ENCODE measurements around the gene PCDH9. TPM values are rescaled to one million over a fixed set of nuclear protein-coding genes. Genes with fewer than 3 reads are reported as not detected.

The PCDH9 gene
- total RNA-seq, 1 experiment from 2014 or later = 10.1 TPM

GRCh38 chr13:66879988-66880387, 350.1 kb downstream of the PCDH9 start:
- ChIA-PET POLR2A (no interaction called here), CTCF (interaction anchor here (0.5 to 0.8 kb wide), 2 partner anchors 56 to 1923 kb away, joined by 3 to 5 read pairs; no protein-coding TSS in a partner anchor)
- Mint-ChIP-seq H3K4me3 (ENCODE audit: unreplicated experiment) (no peak overlapping the region), H3K9me3 (ENCODE audit: unreplicated experiment) (no peaks in the 10 kb centered on the region), H3K27me3 (ENCODE audit: insufficient read depth, unreplicated experiment) (no peaks in the 10 kb centered on the region), H3K36me3 (ENCODE audit: insufficient read depth, unreplicated experiment) (no peaks in the 10 kb centered on the region), H3K4me1 (ENCODE audit: insufficient read depth, unreplicated experiment) (no peaks in the 10 kb centered on the region), H3K27ac (ENCODE audit: low read depth, unreplicated experiment) (no peak overlapping the region)
- no peak for TF ChIP-seq CTCF (IDR thresholded peaks at IDR 0.05; ENCODE audit: unreplicated experiment)
- no TSS peak for BruUV-seq (replicated peaks)
- DNase-seq (ENCODE audit: unreplicated experiment) = no peak
- intact Hi-C loops (cut with micrococcal nuclease) = no loop called here

- Mint-ChIP-seq H3K36me3 (ENCODE audit: insufficient read depth, unreplicated experiment) (no peaks in the 10 kb centered on the region), H3K27ac (ENCODE audit: low read depth, unreplicated experiment) (no peak overlapping the region), H3K27me3 (ENCODE audit: insufficient read depth, unreplicated experiment) (no peaks in the 10 kb centered on the region), H3K4me1 (ENCODE audit: insufficient read depth, unreplicated experiment) (no peaks in the 10 kb centered on the region), H3K4me3 (ENCODE audit: unreplicated experiment) (no peak overlapping the region), H3K9me3 (ENCODE audit: unreplicated experiment) (peaks cover 6% of the 10 kb centered on the region)
- POLR2A ChIA-PET = no interaction called here
- BruUV-seq (replicated peaks) = no TSS peak
- CTCF ChIA-PET = no interaction called here
- no peak for DNase-seq (ENCODE audit: unreplicated experiment)
- no peak for TF ChIP-seq CTCF (IDR thresholded peaks at IDR 0.05; ENCODE audit: unreplicated experiment)
- intact Hi-C loops (cut with micrococcal nuclease) = no loop called here
Observed at GRCh38 chr13:66875264-66875663, 354.9 kb downstream of the PCDH9 start.

DNA sequence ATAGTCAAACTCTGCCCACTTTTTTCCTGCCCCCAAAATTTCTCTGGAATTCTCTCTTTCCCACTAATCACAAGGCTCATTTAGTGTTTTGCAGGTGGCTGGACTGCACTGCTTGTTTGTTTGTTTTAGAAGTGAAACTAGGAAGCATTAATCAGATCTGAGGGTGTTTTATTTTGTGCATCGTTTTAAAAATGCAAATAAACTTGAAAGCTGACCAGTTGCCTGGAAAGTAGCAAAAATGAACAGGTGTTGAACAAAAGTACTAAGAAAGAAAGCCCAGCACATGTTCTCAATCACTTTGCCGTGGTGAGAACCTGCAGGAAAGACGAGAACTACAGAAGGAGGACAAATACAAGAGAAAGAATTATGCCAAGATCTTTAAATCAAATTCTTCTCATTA, 365.5 kb downstream of the PCDH9 start:
- Mint-ChIP-seq H3K4me3 (ENCODE audit: unreplicated experiment) (no peak overlapping the region), H3K27ac (ENCODE audit: low read depth, unreplicated experiment) (no peak overlapping the region), H3K9me3 (ENCODE audit: unreplicated experiment) (no peaks in the 10 kb centered on the region), H3K27me3 (ENCODE audit: insufficient read depth, unreplicated experiment) (no peaks in the 10 kb centered on the region), H3K4me1 (ENCODE audit: insufficient read depth, unreplicated experiment) (peaks cover 6% of the 10 kb centered on the region), H3K36me3 (ENCODE audit: insufficient read depth, unreplicated experiment) (no peaks in the 10 kb centered on the region)
- intact Hi-C loops (cut with micrococcal nuclease) = no loop called here
- CTCF ChIA-PET = no interaction called here
- POLR2A ChIA-PET = no interaction called here
- no TSS peak for BruUV-seq (replicated peaks)
- no peak for DNase-seq (ENCODE audit: unreplicated experiment)
- no peak for TF ChIP-seq CTCF (IDR thresholded peaks at IDR 0.05; ENCODE audit: unreplicated experiment)

GRCh38 chr13:66860878-66861417, 369.2 kb downstream of the PCDH9 start:
- no peaks in the 10 kb centered on the region for H3K27me3 Mint-ChIP-seq (ENCODE audit: insufficient read depth, unreplicated experiment)
- no peak overlapping the region for H3K4me3 Mint-ChIP-seq (ENCODE audit: unreplicated experiment)
- no peaks in the 10 kb centered on the region for H3K36me3 Mint-ChIP-seq (ENCODE audit: insufficient read depth, unreplicated experiment)
- H3K9me3 Mint-ChIP-seq (ENCODE audit: unreplicated experiment) = no peaks in the 10 kb centered on the region
- peaks cover 11% of the 10 kb centered on the region for H3K4me1 Mint-ChIP-seq (ENCODE audit: insufficient read depth, unreplicated experiment)
- DNase-seq (ENCODE audit: unreplicated experiment) = no peak
- ChIA-PET POLR2A (no interaction called here), CTCF (interaction anchor here (0.9 kb wide), 1 partner anchor 9 kb away, joined by 5 read pairs; no protein-coding TSS in a partner anchor)
- no TSS peak for BruUV-seq (replicated peaks)
- no peak for TF ChIP-seq CTCF (IDR thresholded peaks at IDR 0.05; ENCODE audit: unreplicated experiment)
- no peak overlapping the region for H3K27ac Mint-ChIP-seq (ENCODE audit: low read depth, unreplicated experiment)
- intact Hi-C loops (cut with micrococcal nuclease) = no loop called here

All from MCF 10A (cell line).